Neural progenitor cell (in vitro differentiated cells): ENCODE measurements around the gene TRMT44. TPM values are rescaled to one million over a fixed set of nuclear protein-coding genes. Genes with fewer than 3 reads are reported as not detected.

ENCODE experiments used
- DNase-seq: peaks from one replicate; pipeline ENCODE4 v3.0.0-alpha.2; 2016; ENCODE audit warnings: low spot score
- H2AFZ ChIP-seq: fragments of 200-600 bp; sonication (generic); replicated peaks from 2 replicates; pipeline ENCODE4 v1.6.1; 2016; ENCODE audit warnings: antibody characterized with exemption
- H3F3A ChIP-seq: fragments of 200-600 bp; sonication (generic); 2 replicates; pipeline ENCODE4 v1.6.1; 2016; ENCODE audit warnings: antibody characterized with exemption, low read depth
- H3K27ac ChIP-seq: fragments of 200-600 bp; sonication (generic); 2 replicates; pipeline ENCODE4 v1.5.1; 2016; ENCODE audit warnings: mild to moderate bottlenecking
- H3K27me3 ChIP-seq: fragments of 200-600 bp; sonication (generic); 2 replicates; pipeline ENCODE4 v1.6.1; 2016; ENCODE audit warnings: mild to moderate bottlenecking, moderate library complexity
- H3K36me3 ChIP-seq: fragments of 200-600 bp; sonication (generic); 2 replicates; pipeline ENCODE4 v1.5.1; 2016
- H3K4me1 ChIP-seq: fragments of 200-600 bp; sonication (generic); 2 replicates; pipeline ENCODE4 v1.6.1; 2016; ENCODE audit warnings: mixed run types
- H3K4me2 ChIP-seq: fragments of 200-600 bp; sonication (generic); 2 replicates; pipeline ENCODE4 v1.6.1; 2016
- H3K4me3 ChIP-seq: fragments of 200-600 bp; sonication (generic); 2 replicates; pipeline ENCODE4 v1.5.1; 2016
- H3K79me2 ChIP-seq: fragments of 200-600 bp; sonication (generic); 2 replicates; pipeline ENCODE4 v1.6.1; 2016; ENCODE audit warnings: low read depth
- H3K9ac ChIP-seq: fragments of 200-600 bp; sonication (generic); 2 replicates; pipeline ENCODE4 v1.6.1; 2016
- H3K9me3 ChIP-seq: fragments of 200-600 bp; sonication (generic); 2 replicates; pipeline ENCODE4 v1.5.1; 2016; ENCODE audit warnings: low read depth
- H4K20me1 ChIP-seq: fragments of 200-600 bp; sonication (generic); 2 replicates; pipeline ENCODE4 v1.6.1; 2016; ENCODE audit warnings: low read depth
- H3K27ac Mint-ChIP-seq: 3 replicates; pipeline ENCODE4 v1.8.0; 2021; ENCODE audit warnings: mixed read lengths
- H3K27me3 Mint-ChIP-seq: 2 replicates; pipeline ENCODE4 v1.8.0; 2022; ENCODE audit warnings: low read depth, mild to moderate bottlenecking, inconsistent platforms, moderate library complexity, mixed read lengths; ENCODE audit not compliant: insufficient read depth
- H3K36me3 Mint-ChIP-seq: 3 replicates; pipeline ENCODE4 v1.8.0; 2021; ENCODE audit warnings: mixed read lengths
- H3K4me1 Mint-ChIP-seq: 3 replicates; pipeline ENCODE4 v1.8.0; 2021; ENCODE audit warnings: mixed read lengths
- H3K4me3 Mint-ChIP-seq: 3 replicates; pipeline ENCODE4 v1.8.0; 2021; ENCODE audit warnings: mild to moderate bottlenecking, moderate library complexity, mixed read lengths
- H3K9me3 Mint-ChIP-seq: 3 replicates; pipeline ENCODE4 v1.8.0; 2020; ENCODE audit warnings: mixed read lengths
- EZH2 ChIP-seq: fragments of 200-600 bp; sonication (generic); IDR thresholded peaks from 2 replicates; pipeline ENCODE4 v1.6.1; 2017; ENCODE audit warnings: antibody characterized with exemption, mild to moderate bottlenecking, moderate library complexity
- total RNA-seq: library from RNA; depleted of rRNA; stranded (reverse); fragments of >200 nt; gene quantifications from 2 replicates; pipeline ENCODE4 v1.2.3, GENCODE V29; 2015; ENCODE audit warnings: low replicate concordance
- TF ChIP-seq, protein P1 (sequence below): fragments of 200-600 bp; sonication (generic); IDR thresholded peaks from 2 replicates; pipeline ENCODE4 v1.5.1; 2017; ENCODE audit warnings: antibody characterized with exemption, mild to moderate bottlenecking

Gene TRMT44
- total RNA-seq, 1 donor from 2014 or later, result 19.9 TPM

DNA sequence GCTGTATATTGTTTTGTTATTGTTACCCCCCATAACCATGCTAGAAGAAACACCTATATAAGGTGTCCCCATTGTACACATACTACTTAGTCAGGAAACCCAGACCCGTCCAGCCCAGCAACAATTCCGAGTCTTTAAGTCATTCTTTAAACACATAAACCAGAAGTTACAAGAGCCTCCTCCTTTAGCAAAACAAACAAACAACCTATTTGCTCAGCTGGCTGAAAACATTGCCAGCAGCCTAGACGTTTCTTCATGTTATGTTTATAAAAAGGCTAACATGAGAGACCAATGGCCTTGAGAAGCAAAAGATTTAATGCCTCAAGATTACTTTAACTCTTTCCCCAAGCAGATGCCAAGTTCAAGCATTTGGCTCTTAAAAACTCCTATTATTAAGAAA is 1.4 kb upstream of the TRMT44 start:
- H3K4me3 Mint-ChIP-seq, result peak overlapping the region; percentile 60
- peaks cover 10% of the 10 kb centered on the region for H3K9me3 Mint-ChIP-seq
- DNase-seq, result no peak
- Histone ChIP-seq H3K4me2 (peak overlapping the region; percentile 98), H3F3A (peaks cover 47% of the 10 kb centered on the region), H3K79me2 (peaks cover 47% of the 10 kb centered on the region), H3K36me3 (no peaks in the 10 kb centered on the region), H3K9ac (no peak overlapping the region), H2AFZ (no peak overlapping the region), H3K9me3 (peaks cover 8% of the 10 kb centered on the region), H3K4me1 (peaks cover 40% of the 10 kb centered on the region), H3K27me3 (no peaks in the 10 kb centered on the region), H3K27ac (no peak overlapping the region), H4K20me1 (peaks cover 11% of the 10 kb centered on the region), H3K4me3 (peak overlapping the region; percentile 94)
- H3K27ac Mint-ChIP-seq, result no peak overlapping the region
- H3K4me1 Mint-ChIP-seq, result peaks cover 57% of the 10 kb centered on the region
- H3K27me3 Mint-ChIP-seq, result peaks cover 2% of the 10 kb centered on the region
- peaks cover 2% of the 10 kb centered on the region for H3K36me3 Mint-ChIP-seq
- TF ChIP-seq, protein P1, sequence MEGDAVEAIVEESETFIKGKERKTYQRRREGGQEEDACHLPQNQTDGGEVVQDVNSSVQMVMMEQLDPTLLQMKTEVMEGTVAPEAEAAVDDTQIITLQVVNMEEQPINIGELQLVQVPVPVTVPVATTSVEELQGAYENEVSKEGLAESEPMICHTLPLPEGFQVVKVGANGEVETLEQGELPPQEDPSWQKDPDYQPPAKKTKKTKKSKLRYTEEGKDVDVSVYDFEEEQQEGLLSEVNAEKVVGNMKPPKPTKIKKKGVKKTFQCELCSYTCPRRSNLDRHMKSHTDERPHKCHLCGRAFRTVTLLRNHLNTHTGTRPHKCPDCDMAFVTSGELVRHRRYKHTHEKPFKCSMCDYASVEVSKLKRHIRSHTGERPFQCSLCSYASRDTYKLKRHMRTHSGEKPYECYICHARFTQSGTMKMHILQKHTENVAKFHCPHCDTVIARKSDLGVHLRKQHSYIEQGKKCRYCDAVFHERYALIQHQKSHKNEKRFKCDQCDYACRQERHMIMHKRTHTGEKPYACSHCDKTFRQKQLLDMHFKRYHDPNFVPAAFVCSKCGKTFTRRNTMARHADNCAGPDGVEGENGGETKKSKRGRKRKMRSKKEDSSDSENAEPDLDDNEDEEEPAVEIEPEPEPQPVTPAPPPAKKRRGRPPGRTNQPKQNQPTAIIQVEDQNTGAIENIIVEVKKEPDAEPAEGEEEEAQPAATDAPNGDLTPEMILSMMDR, result no peak

DNA sequence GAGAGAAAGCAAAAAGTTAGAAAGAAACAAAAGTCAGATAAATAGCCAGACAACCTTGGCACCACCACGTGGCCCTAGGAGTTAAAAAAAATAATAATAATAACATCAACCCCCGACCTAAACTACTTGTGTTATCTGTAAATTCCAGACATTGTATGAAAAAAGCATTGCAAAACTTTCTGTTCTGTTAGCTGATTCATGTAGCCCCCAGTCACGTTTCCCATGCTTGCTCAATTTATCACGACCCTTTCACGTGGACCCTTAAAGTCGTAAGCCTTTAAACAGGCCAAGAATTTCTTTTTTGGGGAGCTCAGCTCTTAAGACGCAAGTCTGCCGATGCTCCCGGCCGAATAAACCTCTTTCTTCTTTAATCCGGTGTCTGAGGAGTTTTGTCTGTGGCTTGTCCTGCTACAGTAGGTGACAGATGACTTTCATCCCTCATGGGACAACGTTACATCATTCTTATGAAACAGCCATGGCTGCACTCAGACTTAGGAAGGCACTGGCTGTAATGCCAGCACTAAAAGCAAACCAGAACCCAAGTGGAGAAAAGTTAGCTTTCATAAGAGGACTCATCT is 574 bp upstream of the TRMT44 start:
- no peaks in the 10 kb centered on the region for H3K27me3 ChIP-seq
- peak overlapping the region; percentile 56 for H3K27ac ChIP-seq
- H3K4me3 ChIP-seq, result peak overlapping the region; percentile 94
- H3K36me3 ChIP-seq, result no peaks in the 10 kb centered on the region
- H3K79me2 ChIP-seq, result peaks cover 56% of the 10 kb centered on the region
- peak overlapping the region; percentile 88 for H3K4me3 Mint-ChIP-seq
- TF ChIP-seq EZH2, result no peak
- TF ChIP-seq, protein P1, result no peak
- peaks cover 2% of the 10 kb centered on the region for H3K36me3 Mint-ChIP-seq
- H3K4me1 ChIP-seq, result peaks cover 40% of the 10 kb centered on the region
- peaks cover 4% of the 10 kb centered on the region for H3K27me3 Mint-ChIP-seq
- H3K4me2 ChIP-seq, result peak overlapping the region; percentile 98
- DNase-seq, result peak; percentile 38
- peaks cover 8% of the 10 kb centered on the region for H3K9me3 ChIP-seq
- H3K27ac Mint-ChIP-seq, result peak overlapping the region; percentile 95
- H3F3A ChIP-seq, result peaks cover 39% of the 10 kb centered on the region
- peak overlapping the region; percentile 40 for H3K9ac ChIP-seq
- peak overlapping the region; percentile 84 for H2AFZ ChIP-seq
- H3K4me1 Mint-ChIP-seq, result peaks cover 48% of the 10 kb centered on the region
- H4K20me1 ChIP-seq, result peaks cover 11% of the 10 kb centered on the region
- H3K9me3 Mint-ChIP-seq, result peaks cover 10% of the 10 kb centered on the region

DNA sequence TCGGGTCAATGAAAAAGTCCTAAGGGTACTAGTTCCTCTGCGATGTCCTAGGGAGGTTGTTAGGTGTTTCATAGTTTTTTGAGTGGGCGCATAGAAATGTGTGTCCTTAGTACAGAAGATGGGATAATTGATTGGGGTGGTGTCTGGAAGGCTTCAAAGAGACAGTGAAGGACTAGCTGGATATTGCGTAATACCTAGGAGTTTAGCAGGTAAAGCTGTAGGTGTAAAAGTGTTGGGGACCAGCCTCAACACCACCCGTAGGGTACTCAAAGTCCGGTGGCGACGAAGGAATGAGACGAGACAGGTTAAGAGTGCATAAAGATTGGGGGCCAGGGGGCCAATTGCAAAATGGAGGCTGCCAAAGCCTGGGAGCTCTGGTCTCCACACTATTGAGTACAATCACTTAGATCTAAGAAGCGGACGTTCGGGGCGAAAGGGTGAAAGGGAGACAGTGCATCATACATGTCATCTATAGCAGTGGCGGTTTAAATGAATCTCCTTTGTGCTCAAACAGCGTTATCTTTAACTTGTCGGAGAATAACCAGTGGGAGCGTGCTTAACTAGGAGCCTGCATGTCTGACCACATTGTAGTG is 1.0 kb downstream of the TRMT44 start:
- H3K27me3 Mint-ChIP-seq, result peaks cover 4% of the 10 kb centered on the region
- TF ChIP-seq, protein P1, result no peak
- no peaks in the 10 kb centered on the region for H3K27me3 ChIP-seq
- H3F3A ChIP-seq, result peaks cover 26% of the 10 kb centered on the region
- peak overlapping the region; percentile 94 for H3K4me3 ChIP-seq
- H3K79me2 ChIP-seq, result peaks cover 56% of the 10 kb centered on the region
- H3K36me3 ChIP-seq, result no peaks in the 10 kb centered on the region
- H3K9me3 Mint-ChIP-seq, result peaks cover 10% of the 10 kb centered on the region
- no peak overlapping the region for H3K27ac ChIP-seq
- H3K9ac ChIP-seq, result peak overlapping the region; percentile 89
- H4K20me1 ChIP-seq, result peaks cover 11% of the 10 kb centered on the region
- H3K4me1 Mint-ChIP-seq, result peaks cover 48% of the 10 kb centered on the region
- peak overlapping the region; percentile 2 for H3K27ac Mint-ChIP-seq
- DNase-seq, result no peak
- H3K4me1 ChIP-seq, result peaks cover 32% of the 10 kb centered on the region
- peaks cover 8% of the 10 kb centered on the region for H3K9me3 ChIP-seq
- peak overlapping the region; percentile 98 for H3K4me2 ChIP-seq
- H3K4me3 Mint-ChIP-seq, result peak overlapping the region; percentile 87
- H3K36me3 Mint-ChIP-seq, result peaks cover 5% of the 10 kb centered on the region
- H2AFZ ChIP-seq, result no peak overlapping the region
